NB4 (cell line): ENCODE results near the gene BCL11B.

Experiments
- CTCF ChIP-seq: IDR thresholded peaks from one replicate; pipeline ENCODE4 v1.5.1; 2012; ENCODE audit warnings: low read depth, low read length
- POLR2A ChIP-seq: IDR thresholded peaks from 2 replicates; pipeline ENCODE4 v1.6.1; 2011; ENCODE audit warnings: mild to moderate bottlenecking; ENCODE audit not compliant: insufficient read length; ENCODE audit errors: extremely low read depth

- TF ChIP-seq CTCF (no peak), POLR2A (no peak)
Observed at GRCh38 chr14:99276482-99276881, 4.5 kb upstream of the BCL11B start.
